ENCODE measurements around the gene HNRNPUL1.

GRCh38 chr19:41239363-41239762 lies 24.8 kb upstream of the HNRNPUL1 start:
- TF ChIP-seq, protein P1, sequence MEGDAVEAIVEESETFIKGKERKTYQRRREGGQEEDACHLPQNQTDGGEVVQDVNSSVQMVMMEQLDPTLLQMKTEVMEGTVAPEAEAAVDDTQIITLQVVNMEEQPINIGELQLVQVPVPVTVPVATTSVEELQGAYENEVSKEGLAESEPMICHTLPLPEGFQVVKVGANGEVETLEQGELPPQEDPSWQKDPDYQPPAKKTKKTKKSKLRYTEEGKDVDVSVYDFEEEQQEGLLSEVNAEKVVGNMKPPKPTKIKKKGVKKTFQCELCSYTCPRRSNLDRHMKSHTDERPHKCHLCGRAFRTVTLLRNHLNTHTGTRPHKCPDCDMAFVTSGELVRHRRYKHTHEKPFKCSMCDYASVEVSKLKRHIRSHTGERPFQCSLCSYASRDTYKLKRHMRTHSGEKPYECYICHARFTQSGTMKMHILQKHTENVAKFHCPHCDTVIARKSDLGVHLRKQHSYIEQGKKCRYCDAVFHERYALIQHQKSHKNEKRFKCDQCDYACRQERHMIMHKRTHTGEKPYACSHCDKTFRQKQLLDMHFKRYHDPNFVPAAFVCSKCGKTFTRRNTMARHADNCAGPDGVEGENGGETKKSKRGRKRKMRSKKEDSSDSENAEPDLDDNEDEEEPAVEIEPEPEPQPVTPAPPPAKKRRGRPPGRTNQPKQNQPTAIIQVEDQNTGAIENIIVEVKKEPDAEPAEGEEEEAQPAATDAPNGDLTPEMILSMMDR (optimal IDR thresholded peaks at IDR 0.05 in 1 of 3, IDR thresholded peaks at IDR 0.05 in 1 of 3, conservative IDR thresholded peaks at IDR 0.05 in 1 of 3; ENCODE audit: extremely low read depth in 1 of 3, insufficient read depth in 2 of 3, low read length in 3 of 3): no peak
- no peak for TF ChIP-seq EZH2 (IDR thresholded peaks at IDR 0.05; ENCODE audit: low read length)
